Endothelial cell of umbilical vein (primary cell): ENCODE measurements around the gene CDIPT. TPM values are rescaled to one million over a fixed set of nuclear protein-coding genes. Genes with fewer than 3 reads are reported as not detected.

Experiments
- BruUV-seq: library from RNA; stranded (reverse); fragments of 400-500 nt; replicated peaks from 2 replicates; lab custom pipeline; 2021; lab: Mats Ljungman, UMichigan
- CTCF ChIA-PET: fragments of 300-600, 350-600 bp; sonication (Branson Sonifier 250); formaldehyde crosslinking; loops from one replicate; lab custom pipeline; 2021; ENCODE audit warnings: antibody characterized with exemption, inconsistent platforms; lab: Charles Lee
- POLR2A ChIA-PET: fragments of 300-600, 350-600 bp; sonication (Branson Sonifier 250); formaldehyde crosslinking; loops from one replicate; lab custom pipeline; 2021; ENCODE audit warnings: antibody characterized with exemption, inconsistent platforms; lab: Charles Lee
- DNase-seq: peaks from one replicate; pipeline ENCODE4 v3.0.0-alpha.2; 2011; ENCODE audit warnings: low read depth, low spot score
- FAIRE-seq: peaks from 2 replicates; lab custom pipeline; 2011; peaks lifted over from hg19 to GRCh38; lab: Jason Lieb, UNC
- H2AFZ ChIP-seq: 2 replicates; pipeline ENCODE4 v1.6.0; 2012; ENCODE audit warnings: low read depth, low read length, control low read depth, inconsistent platforms
- H3K27ac ChIP-seq: 2 replicates; pipeline ENCODE4 v1.5.1; 2011; ENCODE audit warnings: low read depth, mild to moderate bottlenecking, control low read depth, low read length, moderate library complexity; ENCODE audit not compliant: insufficient read depth
- H3K27me3 ChIP-seq, 2 experiments: 2 replicates each; pipeline versions ENCODE4 v1.6.0 to v1.6.1; 2011; ENCODE audit warnings: low read length in 2 of 2, mixed read lengths in 1 of 2; ENCODE audit not compliant: control insufficient read depth in 2 of 2, insufficient read depth in 2 of 2
- H3K36me3 ChIP-seq, 2 experiments: 2 replicates in 1 of 2; 3 replicates in 1 of 2; pipeline ENCODE4 v1.5.1; 2011; ENCODE audit warnings: low read length in 2 of 2, mild to moderate bottlenecking in 1 of 2, moderate library complexity in 1 of 2; ENCODE audit not compliant: control insufficient read depth in 2 of 2, insufficient read depth in 2 of 2; ENCODE audit errors: extremely low read depth in 1 of 2
- H3K4me1 ChIP-seq: 3 replicates; pipeline ENCODE4 v1.5.1; 2011; ENCODE audit warnings: mild to moderate bottlenecking, low read length; ENCODE audit not compliant: control insufficient read depth, insufficient read depth; ENCODE audit errors: extremely low read depth
- H3K4me2 ChIP-seq: 2 replicates; pipeline ENCODE4 v1.6.1; 2011; ENCODE audit warnings: low read length, control low read depth, mixed read lengths; ENCODE audit not compliant: insufficient read depth
- H3K4me3 ChIP-seq, 3 experiments: fragments of 200-600 bp in 1 of 3; sonication (generic), shearing (Covaris generic) in 1 of 3; replicated peaks in 1 of 3; 2 replicates each; pipeline ENCODE4 v1.5.1; 2011 to 2016; ENCODE audit warnings: control low read depth in 3 of 3, low read length in 3 of 3, mild to moderate bottlenecking in 2 of 3, inconsistent platforms in 1 of 3, low read depth in 1 of 3, moderate library complexity in 1 of 3; ENCODE audit not compliant: insufficient read depth in 1 of 3
- H3K79me2 ChIP-seq: 2 replicates; pipeline ENCODE4 v1.6.0; 2012; ENCODE audit warnings: low read length, inconsistent platforms; ENCODE audit not compliant: control insufficient read depth, insufficient read depth
- H3K9ac ChIP-seq: replicated peaks from 2 replicates; pipeline ENCODE3; 2011; ENCODE audit warnings: low read length, control low read depth; ENCODE audit not compliant: insufficient read depth; ENCODE audit errors: extremely low read depth
- H3K9me1 ChIP-seq: replicated peaks from 3 replicates; pipeline ENCODE4 v1.6.0; 2011; ENCODE audit warnings: mild to moderate bottlenecking, low read length; ENCODE audit not compliant: control insufficient read depth, insufficient read depth; ENCODE audit errors: extremely low read depth
- H3K9me3 ChIP-seq: replicated peaks from 2 replicates; pipeline ENCODE4 v1.5.1; 2012; ENCODE audit warnings: low read length, inconsistent platforms; ENCODE audit not compliant: control insufficient read depth, insufficient read depth
- H4K20me1 ChIP-seq: replicated peaks from 2 replicates; pipeline ENCODE3; 2011; ENCODE audit warnings: mild to moderate bottlenecking, low read length; ENCODE audit not compliant: control insufficient read depth, insufficient read depth; ENCODE audit errors: extremely low read depth
- EZH2 ChIP-seq: IDR thresholded peaks from 2 replicates; pipeline ENCODE4 v1.6.1; 2012; ENCODE audit warnings: borderline replicate concordance, low read depth, mild to moderate bottlenecking, moderate library complexity, low read length, inconsistent platforms; ENCODE audit not compliant: severe bottlenecking
- FOS ChIP-seq: IDR thresholded peaks from 2 replicates; pipeline ENCODE4 v1.6.1; 2011; ENCODE audit warnings: mild to moderate bottlenecking, low read length, moderate library complexity, borderline replicate concordance; ENCODE audit not compliant: insufficient read depth
- GATA2 ChIP-seq: IDR thresholded peaks from 2 replicates; pipeline ENCODE4 v1.7.0; 2011; ENCODE audit warnings: low read depth, mild to moderate bottlenecking, moderate library complexity, mixed read lengths, low read length; ENCODE audit not compliant: insufficient read length, insufficient read depth
- JUN ChIP-seq: IDR thresholded peaks from 2 replicates; pipeline ENCODE4 v1.6.1; 2011; ENCODE audit warnings: borderline replicate concordance, low read depth; ENCODE audit not compliant: insufficient read length, insufficient read depth
- MAX ChIP-seq: IDR thresholded peaks from 2 replicates; pipeline ENCODE4 v1.6.1; 2011; ENCODE audit not compliant: insufficient read depth, insufficient read length
- MYC ChIP-seq: IDR thresholded peaks from one replicate; pipeline ENCODE4 v1.6.1; 2011; ENCODE audit warnings: mild to moderate bottlenecking, low read depth, low read length
- POLR2A ChIP-seq: IDR thresholded peaks from 2 replicates; pipeline ENCODE4 v1.6.1; 2012; ENCODE audit warnings: low read depth, mild to moderate bottlenecking, control low read depth, low read length
- POLR2AphosphoS5 ChIP-seq: IDR thresholded peaks from 2 replicates; pipeline ENCODE4 v1.6.1; 2012; ENCODE audit warnings: low read depth, mild to moderate bottlenecking, control low read depth, low read length, moderate library complexity; ENCODE audit not compliant: insufficient read depth
- dilution Hi-C: fragments of 300-500 bp; cut with MboI; formaldehyde crosslinking; loops from one replicate; pipeline ENCODE4 v1.15.0; 2019; ENCODE audit warnings: low sequenced_read_pairs; ENCODE audit not compliant: extremely low pct_ligation_motif_present
- intact Hi-C: fragments of 100-400 bp; cut with micrococcal nuclease; formaldehyde crosslinking; loops from one replicate; pipeline ENCODE4 v1.10.0; 2022
- polyA plus RNA-seq, 4 experiments: library from polyadenylated mRNA; depleted of rRNA in 3 of 4; stranded (reverse) in 3 of 4; unstranded in 1 of 4; fragments of >200 nt; gene quantifications; 2 replicates each; pipeline versions ENCODE4 v1.2.1 to v1.2.3, GENCODE V29; 2011 to 2012; ENCODE audit warnings: missing spikeins in 1 of 4
- total RNA-seq: library from RNA; stranded (reverse); gene quantifications from 2 replicates; pipeline ENCODE4 v1.2.3, GENCODE V29; 2021
- TF ChIP-seq, protein P1 (sequence below), 2 donors: IDR thresholded peaks; 1 replicate in 1 of 2; 2 replicates in 1 of 2; pipeline ENCODE4 v1.5.1; 2011; ENCODE audit warnings: low read length in 2 of 2, mild to moderate bottlenecking in 2 of 2, moderate library complexity in 2 of 2, control low read depth in 1 of 2, inconsistent platforms in 1 of 2, low read depth in 1 of 2; ENCODE audit not compliant: insufficient read depth in 1 of 2; ENCODE audit errors: extremely low read depth in 1 of 2

CDIPT gene
- total and polyA plus RNA-seq, 2 donors (not counting 3 experiments of a cell fraction or from before 2014, with no cell fraction given): 68.7 to 161 TPM

DNA sequence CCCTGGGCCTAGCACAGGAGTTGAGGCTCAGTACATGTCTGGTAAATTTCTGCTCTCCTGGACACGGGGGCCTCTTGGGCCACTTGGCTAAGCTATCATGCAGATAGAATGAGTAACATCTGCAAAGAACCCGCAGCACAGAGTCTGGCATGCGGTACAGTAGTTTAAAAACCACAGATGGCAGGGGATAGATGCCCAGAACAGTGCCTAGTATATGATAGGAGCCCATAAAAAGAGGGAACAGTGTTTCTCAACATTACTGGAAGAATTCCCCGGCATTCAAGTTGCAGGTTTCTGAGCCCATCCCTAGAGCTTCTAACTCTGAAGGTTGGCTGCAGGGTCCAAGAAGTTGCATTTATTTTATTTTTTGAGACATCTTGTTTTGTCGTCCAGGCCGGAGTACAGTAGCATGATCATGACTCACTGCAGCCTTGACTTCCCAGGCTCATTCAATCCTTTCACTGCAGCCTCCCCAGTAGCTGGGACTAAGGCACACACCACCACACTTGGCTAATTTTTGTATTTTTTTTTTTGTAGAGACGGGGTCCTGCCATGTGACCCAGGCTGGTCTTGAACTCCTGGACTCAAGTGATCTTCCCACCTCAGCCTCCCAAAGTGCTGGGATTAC, 5.8 kb downstream of the CDIPT start:
- H3K27ac ChIP-seq: no peak overlapping the region
- TF ChIP-seq POLR2AphosphoS5 (peak; percentile 15), EZH2 (no peak)
- no peaks in the 10 kb centered on the region for H3K27me3 ChIP-seq
- BruUV-seq: no TSS peak
- FAIRE-seq (no peak), DNase-seq (no peak)
- POLR2A ChIA-PET: no interaction called here
- H3K4me2 ChIP-seq: no peak overlapping the region
- peaks cover 10% of the 10 kb centered on the region for H3K4me1 ChIP-seq
- no peak overlapping the region for H2AFZ ChIP-seq
- no peak overlapping the region for H3K4me3 ChIP-seq
- no peaks in the 10 kb centered on the region for H4K20me1 ChIP-seq
- dilution Hi-C loops: no loop called here
- H3K79me2 ChIP-seq: peaks cover 10% of the 10 kb centered on the region
- no peaks in the 10 kb centered on the region for H3K9me1 ChIP-seq
- CTCF ChIA-PET: interaction anchor here (2.5 kb wide), 1 partner anchor 9 kb away, joined by 24 read pairs; no protein-coding TSS in a partner anchor
- H3K9ac ChIP-seq: no peak overlapping the region
- no peaks in the 10 kb centered on the region for H3K9me3 ChIP-seq
- intact Hi-C loops: no loop called here
- peaks cover 0 to 19% of the 10 kb centered on the region in 2 experiments for H3K36me3 ChIP-seq

- POLR2A ChIA-PET: interaction anchor here (0.5 kb wide), 1 partner anchor 99 kb away, joined by 6 read pairs; no protein-coding TSS in a partner anchor
- FAIRE-seq: no peak
- H4K20me1 ChIP-seq: no peaks in the 10 kb centered on the region
Observed at GRCh38 chr16:29854520-29855100, 8.4 kb downstream of the CDIPT start.

More at GRCh38 chr16:29854520-29855100, 8.4 kb downstream of the CDIPT start:
- CTCF ChIA-PET: interaction anchor here (0.6 to 1.2 kb wide), 2 partner anchors 38 to 54 kb away, joined by 3 to 5 read pairs; partner anchors contain the start of gene PAGR1
- no peaks in the 10 kb centered on the region for H3K27me3 ChIP-seq
- no peaks in the 10 kb centered on the region for H3K9me1 ChIP-seq
- intact Hi-C loops (no loop called here), dilution Hi-C loops (no loop called here)
- no peak overlapping the region for H2AFZ ChIP-seq
- no peak for DNase-seq
- TF ChIP-seq MYC (no peak), EZH2 (no peak), FOS (no peak), POLR2A (no peak), JUN (no peak), GATA2 (no peak), POLR2AphosphoS5 (no peak), MAX (no peak)
- TF ChIP-seq, protein P1, sequence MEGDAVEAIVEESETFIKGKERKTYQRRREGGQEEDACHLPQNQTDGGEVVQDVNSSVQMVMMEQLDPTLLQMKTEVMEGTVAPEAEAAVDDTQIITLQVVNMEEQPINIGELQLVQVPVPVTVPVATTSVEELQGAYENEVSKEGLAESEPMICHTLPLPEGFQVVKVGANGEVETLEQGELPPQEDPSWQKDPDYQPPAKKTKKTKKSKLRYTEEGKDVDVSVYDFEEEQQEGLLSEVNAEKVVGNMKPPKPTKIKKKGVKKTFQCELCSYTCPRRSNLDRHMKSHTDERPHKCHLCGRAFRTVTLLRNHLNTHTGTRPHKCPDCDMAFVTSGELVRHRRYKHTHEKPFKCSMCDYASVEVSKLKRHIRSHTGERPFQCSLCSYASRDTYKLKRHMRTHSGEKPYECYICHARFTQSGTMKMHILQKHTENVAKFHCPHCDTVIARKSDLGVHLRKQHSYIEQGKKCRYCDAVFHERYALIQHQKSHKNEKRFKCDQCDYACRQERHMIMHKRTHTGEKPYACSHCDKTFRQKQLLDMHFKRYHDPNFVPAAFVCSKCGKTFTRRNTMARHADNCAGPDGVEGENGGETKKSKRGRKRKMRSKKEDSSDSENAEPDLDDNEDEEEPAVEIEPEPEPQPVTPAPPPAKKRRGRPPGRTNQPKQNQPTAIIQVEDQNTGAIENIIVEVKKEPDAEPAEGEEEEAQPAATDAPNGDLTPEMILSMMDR (IDR thresholded peaks at IDR 0.05; ENCODE audit: extremely low read depth in 1 of 2, insufficient read depth in 1 of 2, low read depth in 1 of 2, low read length in 2 of 2): no peak
- peaks cover 5% of the 10 kb centered on the region for H3K4me1 ChIP-seq
- H3K4me2 ChIP-seq: no peak overlapping the region
- peaks cover 0 to 8% of the 10 kb centered on the region in 2 experiments for H3K36me3 ChIP-seq
- no TSS peak for BruUV-seq
- no peak overlapping the region for H3K4me3 ChIP-seq
- H3K9me3 ChIP-seq: no peaks in the 10 kb centered on the region
- no peak overlapping the region for H3K27ac ChIP-seq
- no peaks in the 10 kb centered on the region for H3K79me2 ChIP-seq
- H3K9ac ChIP-seq: no peak overlapping the region
